ENCODE results near the gene GAGE12J. TPM values are rescaled to one million over a fixed set of nuclear protein-coding genes. Genes with fewer than 3 reads are reported as not detected.

Gene GAGE12J
- total and polyA plus RNA-seq, 4 donors: not detected

- H3K27me3 ChIP-seq (ENCODE audit: control insufficient read depth in 4 of 4, insufficient read depth in 4 of 4, low read length in 3 of 4): no peaks in the 10 kb centered on the region
- H3K9me3 ChIP-seq (ENCODE audit: control insufficient read depth in 4 of 4, low read length in 3 of 4): no peaks in the 10 kb centered on the region
- 81% methylated on average over 1 of the region's 1 CpG for WGBS
- no peak overlapping the region for H3K4me3 ChIP-seq (ENCODE audit: low read depth in 1 of 3, low read length in 3 of 3)
- DNase-seq (ENCODE audit: low spot score): no peak
- H3K4me1 ChIP-seq (ENCODE audit: control insufficient read depth in 4 of 4, insufficient read depth in 4 of 4, low read length in 3 of 4): peaks cover 4 to 19% (median 12%) of the 10 kb centered on the region in 4 donors
- H3K36me3 ChIP-seq (ENCODE audit: control insufficient read depth in 4 of 4, insufficient read depth in 3 of 4, low read depth in 1 of 4, low read length in 3 of 4): no peaks in the 10 kb centered on the region
- TF ChIP-seq ZBTB33 (IDR thresholded peaks at IDR 0.05) (no peak), YY1 (IDR thresholded peaks at IDR 0.05) (no peak), REST (IDR thresholded peaks at IDR 0.05) (no peak), ATF3 (IDR thresholded peaks at IDR 0.05) (no peak), FOXA1 (IDR thresholded peaks at IDR 0.05) (no peak), NR2F2 (IDR thresholded peaks at IDR 0.05) (no peak), HNF4A (conservative IDR thresholded peaks at IDR 0.05) (no peak), HNF4G (IDR thresholded peaks at IDR 0.05) (no peak), FOXA2 (IDR thresholded peaks at IDR 0.05) (no peak), JUND (IDR thresholded peaks at IDR 0.05) (no peak), RAD21 (IDR thresholded peaks at IDR 0.05) (no peak), SP1 (IDR thresholded peaks at IDR 0.05) (no peak), GABPA (IDR thresholded peaks at IDR 0.05 in 1 of 2, conservative IDR thresholded peaks at IDR 0.05 in 1 of 2) (no peak), EGR1 (IDR thresholded peaks at IDR 0.05; ENCODE audit: low read depth in 2 of 2) (no peak)
- H3K9ac ChIP-seq (ENCODE audit: low read depth in 1 of 2, low read length in 2 of 2): no peak overlapping the region
- no peak overlapping the region for H3K27ac ChIP-seq (ENCODE audit: low read depth in 1 of 2, low read length in 2 of 2)
Observed at GRCh38 chrX:49276207-49276606, 45.6 kb upstream of the GAGE12J start.

GRCh38 chrX:49276671-49277534 lies 44.9 kb upstream of the GAGE12J start:
- DNase-seq (ENCODE audit: low spot score): no peak
- H3K27me3 ChIP-seq (ENCODE audit: control insufficient read depth in 4 of 4, insufficient read depth in 4 of 4, low read length in 3 of 4): no peaks in the 10 kb centered on the region
- no peak overlapping the region for H3K27ac ChIP-seq (ENCODE audit: low read depth in 1 of 2, low read length in 2 of 2)
- peaks cover under 1 to 15% (median 7%) of the 10 kb centered on the region in 4 donors for H3K4me1 ChIP-seq (ENCODE audit: control insufficient read depth in 4 of 4, insufficient read depth in 4 of 4, low read length in 3 of 4)
- no peaks in the 10 kb centered on the region for H3K9me3 ChIP-seq (ENCODE audit: control insufficient read depth in 4 of 4, low read length in 3 of 4)
- H3K9ac ChIP-seq (ENCODE audit: low read depth in 1 of 2, low read length in 2 of 2): no peak overlapping the region
- no peak for TF ChIP-seq JUND (IDR thresholded peaks at IDR 0.05)
- TF ChIP-seq FOXA2 (IDR thresholded peaks at IDR 0.05): no peak
- TF ChIP-seq CTCF (IDR thresholded peaks at IDR 0.05; ENCODE audit: low read depth, low read length, missing input control): no peak
- no peak for TF ChIP-seq MAX (IDR thresholded peaks at IDR 0.05)
- TF ChIP-seq GABPA (IDR thresholded peaks at IDR 0.05 in 1 of 2, conservative IDR thresholded peaks at IDR 0.05 in 1 of 2): no peak
- TF ChIP-seq RAD21 (IDR thresholded peaks at IDR 0.05): no peak
- TF ChIP-seq YY1 (IDR thresholded peaks at IDR 0.05): no peak
- H3K36me3 ChIP-seq (ENCODE audit: control insufficient read depth in 4 of 4, insufficient read depth in 3 of 4, low read depth in 1 of 4, low read length in 3 of 4): no peaks in the 10 kb centered on the region
- WGBS: 84% methylated on average over 19 of the region's 19 CpGs
- H3K4me3 ChIP-seq (ENCODE audit: low read depth in 1 of 3, low read length in 3 of 3): no peak overlapping the region

All from liver (tissue), 9 donors.